Osteoblast (primary cell): Measurements from ENCODE around the gene PASK. TPM values are rescaled to one million over a fixed set of nuclear protein-coding genes. Genes with fewer than 3 reads are reported as not detected.

Experiments
- DNase-seq: peaks from one replicate; pipeline ENCODE4 v3.0.0; 2011; ENCODE audit warnings: low spot score, mixed read lengths; ENCODE audit not compliant: insufficient read length; ENCODE audit errors: missing footprints
- H2AFZ ChIP-seq: 2 replicates; pipeline ENCODE4 v1.6.0; 2011; ENCODE audit warnings: mild to moderate bottlenecking, low read length
- H3K27ac ChIP-seq: 2 replicates; pipeline ENCODE4 v1.5.1; 2011; ENCODE audit warnings: mild to moderate bottlenecking, low read depth, low read length, moderate library complexity
- H3K27me3 ChIP-seq: 2 replicates; pipeline ENCODE4 v1.6.0; 2012; ENCODE audit warnings: mild to moderate bottlenecking, control low read depth, inconsistent platforms, low read length, moderate library complexity; ENCODE audit not compliant: insufficient read depth
- H3K36me3 ChIP-seq: 2 replicates; pipeline ENCODE4 v1.5.1; 2011; ENCODE audit warnings: mild to moderate bottlenecking, low read length, control low read depth, moderate library complexity; ENCODE audit not compliant: insufficient read depth
- H3K4me1 ChIP-seq: 2 replicates; pipeline ENCODE4 v1.5.1; 2011; ENCODE audit warnings: mild to moderate bottlenecking, low read length, control low read depth, moderate library complexity; ENCODE audit not compliant: insufficient read depth
- H3K4me2 ChIP-seq: 2 replicates; pipeline ENCODE4 v1.6.0; 2011; ENCODE audit warnings: mild to moderate bottlenecking, low read length; ENCODE audit not compliant: insufficient read depth
- H3K4me3 ChIP-seq: fragments of 200-600 bp; sonication (generic); 3 replicates; pipeline ENCODE4 v1.5.1; 2012; ENCODE audit warnings: mild to moderate bottlenecking, low read length, inconsistent platforms; ENCODE audit not compliant: insufficient read depth
- H3K79me2 ChIP-seq: 2 replicates; pipeline ENCODE4 v1.6.0; 2012; ENCODE audit warnings: mild to moderate bottlenecking, low read length, control low read depth, inconsistent platforms; ENCODE audit not compliant: insufficient read depth
- H3K9me3 ChIP-seq: 2 replicates; pipeline ENCODE4 v1.5.1; 2011; ENCODE audit warnings: low read depth, low read length, control low read depth
- H4K20me1 ChIP-seq: 2 replicates; pipeline ENCODE4 v1.6.0; 2012; ENCODE audit warnings: mild to moderate bottlenecking, low read length, control low read depth; ENCODE audit not compliant: insufficient read depth
- total RNA-seq: library from RNA; depleted of rRNA; stranded (reverse); fragments of >200 nt; gene quantifications from 2 replicates; pipeline ENCODE4 v1.2.3, GENCODE V29; 2012
- TF ChIP-seq, protein P1 (sequence below): IDR thresholded peaks from 2 replicates; pipeline ENCODE4 v1.5.1; 2011; ENCODE audit warnings: mild to moderate bottlenecking, low read depth, low read length, moderate library complexity; ENCODE audit errors: extremely low read depth

Gene PASK
- total RNA-seq, 1 donor, result 5.8 TPM

DNA sequence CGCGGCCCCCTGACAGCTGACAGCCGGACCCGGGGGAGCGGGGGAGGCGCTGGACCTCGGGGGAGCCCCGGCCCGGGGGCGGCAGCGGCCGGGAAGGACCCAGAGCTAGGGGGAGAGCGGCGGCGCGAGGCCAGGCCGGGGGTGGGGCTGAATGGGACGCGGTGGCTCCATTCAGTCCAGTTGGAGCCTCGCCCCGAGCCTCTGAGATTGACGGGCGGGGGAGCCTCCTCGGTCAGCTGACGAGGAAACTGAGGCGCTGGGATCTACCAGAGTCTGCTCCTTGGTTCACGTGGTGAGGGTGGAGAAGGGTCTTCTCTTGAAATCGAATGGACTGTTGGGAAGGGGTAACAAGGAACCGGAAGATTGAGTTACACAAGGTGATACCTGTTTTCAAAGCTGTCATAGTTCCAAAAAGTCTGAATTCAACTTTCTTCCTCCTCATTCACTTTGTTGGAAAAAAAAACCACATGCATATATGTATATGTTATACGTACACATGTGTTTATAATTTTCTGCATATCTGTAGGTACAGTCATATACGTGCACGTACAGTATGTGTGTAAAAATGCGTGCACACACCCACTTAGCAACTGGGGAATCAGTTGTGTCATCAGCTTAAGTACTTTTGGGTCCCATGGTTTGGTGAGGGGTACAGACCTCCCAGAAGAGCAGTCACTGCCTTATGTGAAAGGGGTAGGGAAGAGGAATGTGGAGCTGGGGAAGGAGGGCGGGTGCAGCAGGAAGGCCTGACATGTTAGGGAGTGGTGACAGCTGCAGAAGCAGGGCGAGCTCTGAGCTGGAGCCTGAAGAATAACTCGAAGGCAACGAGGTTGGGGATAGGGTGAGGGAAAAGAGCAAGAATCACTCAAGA is 1.6 kb upstream of the PASK start:
- Histone ChIP-seq H3K36me3 (peaks cover 3% of the 10 kb centered on the region), H4K20me1 (peaks cover 14% of the 10 kb centered on the region), H3K4me3 (peak overlapping the region; percentile 91), H3K27me3 (no peaks in the 10 kb centered on the region), H3K9me3 (no peaks in the 10 kb centered on the region), H3K4me1 (peaks cover 38% of the 10 kb centered on the region), H2AFZ (peak overlapping the region; percentile 78), H3K4me2 (peak overlapping the region; percentile 100), H3K27ac (peak overlapping the region; percentile 71), H3K79me2 (peaks cover 52% of the 10 kb centered on the region)
- TF ChIP-seq, protein P1, sequence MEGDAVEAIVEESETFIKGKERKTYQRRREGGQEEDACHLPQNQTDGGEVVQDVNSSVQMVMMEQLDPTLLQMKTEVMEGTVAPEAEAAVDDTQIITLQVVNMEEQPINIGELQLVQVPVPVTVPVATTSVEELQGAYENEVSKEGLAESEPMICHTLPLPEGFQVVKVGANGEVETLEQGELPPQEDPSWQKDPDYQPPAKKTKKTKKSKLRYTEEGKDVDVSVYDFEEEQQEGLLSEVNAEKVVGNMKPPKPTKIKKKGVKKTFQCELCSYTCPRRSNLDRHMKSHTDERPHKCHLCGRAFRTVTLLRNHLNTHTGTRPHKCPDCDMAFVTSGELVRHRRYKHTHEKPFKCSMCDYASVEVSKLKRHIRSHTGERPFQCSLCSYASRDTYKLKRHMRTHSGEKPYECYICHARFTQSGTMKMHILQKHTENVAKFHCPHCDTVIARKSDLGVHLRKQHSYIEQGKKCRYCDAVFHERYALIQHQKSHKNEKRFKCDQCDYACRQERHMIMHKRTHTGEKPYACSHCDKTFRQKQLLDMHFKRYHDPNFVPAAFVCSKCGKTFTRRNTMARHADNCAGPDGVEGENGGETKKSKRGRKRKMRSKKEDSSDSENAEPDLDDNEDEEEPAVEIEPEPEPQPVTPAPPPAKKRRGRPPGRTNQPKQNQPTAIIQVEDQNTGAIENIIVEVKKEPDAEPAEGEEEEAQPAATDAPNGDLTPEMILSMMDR, result no peak
- no peak for DNase-seq

DNA sequence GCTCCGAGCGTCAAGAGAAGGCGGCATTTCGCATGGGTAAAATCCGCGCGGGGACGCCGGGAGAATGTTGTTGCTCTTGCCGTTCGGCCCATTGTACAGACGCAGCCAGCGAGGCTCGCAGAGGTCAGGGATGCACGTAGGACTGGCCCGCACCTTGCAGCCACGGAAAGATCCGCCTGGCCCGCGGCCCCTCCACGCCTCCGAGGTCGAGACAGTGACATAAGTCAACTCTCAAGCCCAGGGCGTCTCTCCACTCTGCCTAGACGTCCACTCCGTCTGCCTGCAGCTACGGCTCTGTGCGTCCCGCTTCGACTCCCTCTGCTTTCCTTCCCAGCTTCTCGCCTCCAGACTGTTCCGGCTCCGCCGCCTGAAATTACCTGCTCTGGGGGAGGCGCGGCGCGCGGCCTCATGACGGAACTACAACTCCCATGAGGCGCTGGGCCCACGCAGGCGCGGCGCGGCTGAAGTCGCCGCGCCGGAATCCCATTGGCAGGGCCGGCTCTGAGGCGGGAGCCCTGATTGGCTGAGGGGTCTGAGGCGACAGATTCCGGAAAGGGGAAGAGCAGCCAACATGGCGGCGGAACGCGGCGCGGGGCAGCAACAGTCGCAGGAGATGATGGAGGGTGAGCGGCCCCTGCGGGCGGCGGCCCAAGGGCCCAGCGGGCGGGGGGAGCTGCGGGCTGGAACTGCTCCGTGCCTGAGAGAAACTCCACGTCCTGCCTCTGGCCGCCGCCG is 820 bp upstream of the PASK start, which contains the start of gene PPP1R7:
Gene PPP1R7, plus strand, starts transcription at position 543 of the 735 bp plus-strand sequence. Its CDS starts 29 bp downstream, at position 572.
- H3K4me1 ChIP-seq, result peaks cover 32% of the 10 kb centered on the region
- peak within 1 kb of the TSS; percentile 71 for H3K27ac ChIP-seq
- peaks cover 13% of the 10 kb centered on the region for H4K20me1 ChIP-seq
- no peaks in the 10 kb centered on the region for H3K27me3 ChIP-seq
- H2AFZ ChIP-seq, result peak within 1 kb of the TSS; percentile 99
- peak within 1 kb of the TSS; percentile 100 for H3K4me2 ChIP-seq
- peaks cover 49% of the 10 kb centered on the region for H3K79me2 ChIP-seq
- H3K9me3 ChIP-seq, result no peaks in the 10 kb centered on the region
- H3K36me3 ChIP-seq, result peaks cover 3% of the 10 kb centered on the region
- TF ChIP-seq, protein P1, result no peak
- DNase-seq, result peak; percentile 100
- peak within 1 kb of the TSS; percentile 91 for H3K4me3 ChIP-seq

DNA sequence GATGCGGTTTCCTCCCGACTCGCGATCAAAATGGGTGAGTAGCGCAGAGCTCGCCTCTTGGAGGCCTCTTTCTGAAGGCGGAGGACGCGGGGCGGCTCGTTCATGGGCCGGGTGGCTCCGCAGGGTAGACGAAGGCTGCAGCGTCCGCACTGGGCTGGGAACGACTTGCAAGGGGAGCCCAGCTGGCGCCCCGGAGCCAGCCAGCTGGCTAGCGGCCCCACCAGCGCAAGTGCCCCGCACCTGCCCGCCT is 328 bp upstream of the PASK start:
- TF ChIP-seq, protein P1, result no peak

DNA sequence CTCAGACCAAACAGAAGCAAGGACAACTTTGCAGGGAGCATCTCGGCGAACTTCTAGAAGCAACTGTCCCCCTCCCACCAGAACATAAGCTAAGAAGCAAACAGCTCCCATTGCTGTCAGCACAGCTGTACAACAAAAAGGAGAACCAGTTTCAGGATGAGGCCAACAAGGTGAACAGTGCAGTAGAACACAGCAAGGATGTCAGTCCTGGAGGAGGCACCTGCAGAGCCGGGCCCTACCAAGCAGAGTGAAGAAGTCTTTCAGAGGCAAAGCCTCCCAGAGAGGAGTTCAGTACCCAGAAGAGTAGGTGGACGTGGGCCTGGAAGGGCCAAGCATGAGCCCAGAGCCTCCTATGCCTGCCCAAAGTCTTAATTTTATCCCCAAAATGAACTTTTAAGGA is 1.0 kb downstream of the PASK start:
- H3K4me2 ChIP-seq, result peak overlapping the region; percentile 100
- TF ChIP-seq, protein P1, result no peak
- DNase-seq, result no peak
- H2AFZ ChIP-seq, result peak overlapping the region; percentile 99
- H3K27me3 ChIP-seq, result no peaks in the 10 kb centered on the region
- H3K4me1 ChIP-seq, result peaks cover 21% of the 10 kb centered on the region
- H3K79me2 ChIP-seq, result peaks cover 55% of the 10 kb centered on the region
- H3K36me3 ChIP-seq, result no peaks in the 10 kb centered on the region
- peaks cover 13% of the 10 kb centered on the region for H4K20me1 ChIP-seq
- peak overlapping the region; percentile 91 for H3K4me3 ChIP-seq
- no peaks in the 10 kb centered on the region for H3K9me3 ChIP-seq
- no peak overlapping the region for H3K27ac ChIP-seq

More for the DNA sequence above, 328 bp upstream of the PASK start:
- Histone ChIP-seq H3K4me2 (peak overlapping the region; percentile 100), H3K79me2 (peaks cover 51% of the 10 kb centered on the region), H2AFZ (peak overlapping the region; percentile 99), H4K20me1 (peaks cover 13% of the 10 kb centered on the region), H3K4me3 (peak overlapping the region; percentile 91), H3K9me3 (no peaks in the 10 kb centered on the region), H3K4me1 (peaks cover 27% of the 10 kb centered on the region), H3K36me3 (peaks cover 3% of the 10 kb centered on the region), H3K27me3 (no peaks in the 10 kb centered on the region), H3K27ac (peak overlapping the region; percentile 54)
- no peak for DNase-seq
